Activated CD4-positive, alpha-beta memory T cell treated with anti-CD3 and anti-CD28 coated beads, Interleukin-2, amount 10 ng/mL, durations not matched to agents 7 days and 5 days (primary cell): Measurements from ENCODE around the gene GART. TPM values are rescaled to one million over a fixed set of nuclear protein-coding genes. Genes with fewer than 3 reads are reported as not detected.

Source experiments
- CTCF ChIA-PET: fragments of 350-600 bp; sonication (Branson Sonifier 250); formaldehyde crosslinking; loops from one replicate; lab custom pipeline; 2021; ENCODE audit warnings: antibody characterized with exemption, inconsistent platforms; lab: Charles Lee
- POLR2A ChIA-PET: fragments of 350-600 bp; sonication (Branson Sonifier 250); formaldehyde crosslinking; loops from one replicate; lab custom pipeline; 2021; ENCODE audit warnings: antibody characterized with exemption; lab: Charles Lee
- DNase-seq: peaks from one replicate; pipeline ENCODE4 v3.0.0-alpha.2; 2020
- H3K27ac Mint-ChIP-seq: one replicate; pipeline ENCODE4 v1.8.0; 2021; ENCODE audit warnings: mild to moderate bottlenecking, mixed read lengths
- H3K27me3 Mint-ChIP-seq: one replicate; pipeline ENCODE4 v1.8.0; 2021; ENCODE audit warnings: mixed read lengths
- H3K36me3 Mint-ChIP-seq: one replicate; pipeline ENCODE4 v1.8.0; 2021; ENCODE audit warnings: low read depth, mixed read lengths
- H3K4me1 Mint-ChIP-seq: one replicate; pipeline ENCODE4 v1.8.0; 2021; ENCODE audit warnings: mixed read lengths
- H3K4me3 Mint-ChIP-seq: one replicate; pipeline ENCODE4 v1.8.0; 2021; ENCODE audit warnings: mild to moderate bottlenecking, mixed read lengths
- H3K9me3 Mint-ChIP-seq: one replicate; pipeline ENCODE4 v1.8.0; 2021; ENCODE audit warnings: mixed read lengths
- total RNA-seq, 2 experiments: library from RNA; stranded (reverse); gene quantifications; one replicate each; pipeline ENCODE4 v1.2.3, GENCODE V29; 2021

GART gene
- total RNA-seq, 2 experiments from 2014 or later = 108 to 111 TPM

DNA sequence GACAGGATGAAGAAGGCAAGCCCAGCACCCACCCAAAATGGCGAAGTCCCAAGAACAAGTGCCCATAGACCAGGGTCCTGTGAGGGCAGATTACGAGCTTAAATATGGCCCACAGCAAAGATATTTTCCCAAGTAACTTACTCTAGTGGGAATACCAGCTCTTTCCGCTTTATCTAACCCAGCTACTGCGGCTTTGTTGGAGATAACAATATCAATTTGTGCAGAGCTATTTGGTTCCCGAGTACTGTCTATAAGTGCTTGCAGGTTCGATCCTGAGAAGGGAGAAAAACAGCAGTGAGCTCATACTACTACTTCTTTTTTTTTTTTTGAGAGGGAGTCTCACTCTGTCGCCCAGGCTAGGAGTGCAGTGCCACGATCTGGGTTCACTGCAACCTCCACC, 36.1 kb downstream of the GART start:
- Mint-ChIP-seq H3K9me3 (no peaks in the 10 kb centered on the region), H3K4me3 (no peak overlapping the region), H3K27me3 (no peaks in the 10 kb centered on the region), H3K27ac (no peak overlapping the region), H3K36me3 (peaks cover 71% of the 10 kb centered on the region), H3K4me1 (no peaks in the 10 kb centered on the region)
- no peak for DNase-seq
- POLR2A ChIA-PET = no interaction called here
- CTCF ChIA-PET = interaction anchor here (0.8 to 1.3 kb wide), 2 partner anchors 15 to 27 kb away, joined by 3 read pairs; no protein-coding TSS in a partner anchor

- H3K36me3 Mint-ChIP-seq = no peaks in the 10 kb centered on the region
- ChIA-PET POLR2A (interaction anchor here (0.6 to 1.1 kb wide), 2 partner anchors 9 to 84 kb away, joined by 3 to 4 read pairs; no protein-coding TSS in a partner anchor), CTCF (interaction anchor here (1.0 kb wide), 2 partner anchors 24 to 109 kb away, joined by 3 read pairs; no protein-coding TSS in a partner anchor)
- H3K9me3 Mint-ChIP-seq = no peaks in the 10 kb centered on the region
- H3K27ac Mint-ChIP-seq = no peak overlapping the region
- no peak overlapping the region for H3K4me3 Mint-ChIP-seq
- DNase-seq = no peak
- peaks cover 5% of the 10 kb centered on the region for H3K4me1 Mint-ChIP-seq
- H3K27me3 Mint-ChIP-seq = peaks cover 14% of the 10 kb centered on the region
Measured at GRCh38 chr21:33496345-33496744, 45.6 kb downstream of the GART start.

DNA sequence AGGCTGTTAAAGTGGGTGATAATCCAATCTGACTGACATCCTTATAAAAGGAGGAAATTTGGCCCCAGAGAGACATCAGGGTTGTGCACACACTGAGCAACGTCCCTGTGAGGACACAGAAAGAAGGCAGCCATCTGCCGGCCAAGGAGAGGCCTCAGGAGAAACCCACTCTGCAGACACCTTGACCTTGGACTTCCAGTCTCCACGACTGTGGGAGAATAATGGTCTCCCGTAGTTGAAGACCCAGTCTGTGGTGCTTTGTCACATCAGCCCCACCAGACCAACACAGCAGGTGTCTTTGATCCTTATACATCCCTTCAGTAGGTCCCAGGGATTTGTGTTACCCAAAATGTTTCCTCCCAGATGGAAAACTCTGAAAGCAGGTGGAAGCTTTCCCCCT, 46.2 kb downstream of the GART start:
- Mint-ChIP-seq H3K27me3 (peaks cover 14% of the 10 kb centered on the region), H3K9me3 (no peaks in the 10 kb centered on the region), H3K27ac (no peak overlapping the region), H3K4me3 (no peak overlapping the region), H3K36me3 (no peaks in the 10 kb centered on the region), H3K4me1 (peaks cover 9% of the 10 kb centered on the region)
- CTCF ChIA-PET = interaction anchor here (1.0 to 1.2 kb wide), 3 partner anchors 16 to 110 kb away, joined by 3 read pairs; partner anchors contain the start of gene TMEM50B
- no peak for DNase-seq
- POLR2A ChIA-PET = interaction anchor here (1.1 kb wide), 1 partner anchor 8 kb away, joined by 4 read pairs; no protein-coding TSS in a partner anchor

- DNase-seq = no peak
- no peaks in the 10 kb centered on the region for H3K9me3 Mint-ChIP-seq
- POLR2A ChIA-PET = no interaction called here
- H3K27me3 Mint-ChIP-seq = peaks cover 18% of the 10 kb centered on the region
- peak overlapping the region; percentile 52 for H3K4me3 Mint-ChIP-seq
- H3K36me3 Mint-ChIP-seq = no peaks in the 10 kb centered on the region
- CTCF ChIA-PET = no interaction called here
- H3K4me1 Mint-ChIP-seq = peaks cover 10% of the 10 kb centered on the region
- no peak overlapping the region for H3K27ac Mint-ChIP-seq
Measured at GRCh38 chr21:33493756-33494155, 48.2 kb downstream of the GART start.

GRCh38 chr21:33492571-33492970, 49.3 kb downstream of the GART start:
- ChIA-PET CTCF (interaction anchor here (1.6 kb wide), 1 partner anchor 114 kb away, joined by 6 read pairs; no protein-coding TSS in a partner anchor), POLR2A (interaction anchor here (3.0 kb wide), 1 partner anchor 13 kb away, joined by 53 read pairs; the partner anchor contains the start of gene TMEM50B)
- DNase-seq = no peak
- Mint-ChIP-seq H3K27me3 (peaks cover 21% of the 10 kb centered on the region), H3K4me1 (peaks cover 10% of the 10 kb centered on the region), H3K9me3 (no peaks in the 10 kb centered on the region), H3K27ac (no peak overlapping the region), H3K4me3 (peak overlapping the region; percentile 17), H3K36me3 (no peaks in the 10 kb centered on the region)

DNA sequence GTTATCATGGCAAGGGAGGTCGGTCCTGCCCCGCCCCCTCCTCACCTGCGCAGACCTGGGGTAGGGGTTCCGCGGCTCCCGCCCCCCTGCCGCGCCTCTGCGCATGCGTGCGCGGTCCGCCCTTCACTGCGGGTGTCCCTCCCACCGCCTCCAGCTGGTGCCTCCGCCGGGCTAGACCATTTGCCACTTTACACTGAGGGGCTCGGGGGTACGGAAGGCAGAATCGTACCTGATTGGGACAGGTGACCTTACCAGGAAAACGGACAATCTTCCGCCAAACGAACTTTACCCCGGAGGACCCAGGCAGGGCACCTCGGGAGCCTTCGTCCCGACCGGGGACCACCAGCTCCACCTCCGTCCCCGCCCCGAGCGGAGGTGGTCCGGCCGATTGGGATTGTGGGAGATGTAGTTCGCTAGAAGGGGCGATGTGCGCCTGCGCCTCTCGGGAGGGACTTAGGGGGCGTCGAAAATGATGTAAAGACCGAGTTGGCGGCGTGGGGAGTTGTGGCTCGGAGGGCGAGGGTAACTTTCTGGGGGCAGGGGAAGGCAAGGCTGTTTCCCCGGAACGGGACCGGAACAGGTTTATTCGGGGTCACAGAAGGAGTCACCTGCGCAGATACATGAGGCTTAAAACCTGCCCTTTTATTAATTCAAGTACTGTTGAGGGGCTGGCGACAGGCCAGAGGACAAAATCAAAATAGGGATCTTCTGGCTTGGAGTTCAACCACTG, 50.4 kb downstream of the GART start, which contains the start of gene DNAJC28:
DNAJC28 (minus strand) TSS at position 344 of the 730 bp plus-strand sequence. CDS start 2,323 bp downstream, outside the sequence.
- ChIA-PET POLR2A (interaction anchor here (0.7 to 3.0 kb wide), 8 partner anchors 10 to 130 kb away, joined by 3 to 53 read pairs (median 4); partner anchors contain the start of genes DONSON, GART, SON and TMEM50B), CTCF (interaction anchor here (1.0 to 2.8 kb wide), 4 partner anchors 12 to 117 kb away, joined by 3 to 13 read pairs (median 4); partner anchors contain the start of gene TMEM50B)
- H3K9me3 Mint-ChIP-seq = no peaks in the 10 kb centered on the region
- peak; percentile 92 for DNase-seq
- H3K27me3 Mint-ChIP-seq = peaks cover 21% of the 10 kb centered on the region
- peaks cover 10% of the 10 kb centered on the region for H3K4me1 Mint-ChIP-seq
- no peaks in the 10 kb centered on the region for H3K36me3 Mint-ChIP-seq
- H3K27ac Mint-ChIP-seq = peak within 1 kb of the TSS; percentile 59
- H3K4me3 Mint-ChIP-seq = peak within 1 kb of the TSS; percentile 95

- peaks cover 10% of the 10 kb centered on the region for H3K4me1 Mint-ChIP-seq
- H3K36me3 Mint-ChIP-seq = no peaks in the 10 kb centered on the region
- peaks cover 17% of the 10 kb centered on the region for H3K27me3 Mint-ChIP-seq
- H3K4me3 Mint-ChIP-seq = peak overlapping the region; percentile 95
- ChIA-PET POLR2A (interaction anchor here (0.8 to 3.0 kb wide), 7 partner anchors 9 to 130 kb away, joined by 3 to 53 read pairs (median 5); partner anchors contain the start of genes DONSON, GART, SON and TMEM50B), CTCF (interaction anchor here (0.7 to 2.8 kb wide), 5 partner anchors 11 to 118 kb away, joined by 3 to 13 read pairs (median 3); partner anchors contain the start of gene TMEM50B)
- no peaks in the 10 kb centered on the region for H3K9me3 Mint-ChIP-seq
- peak overlapping the region; percentile 40 for H3K27ac Mint-ChIP-seq
- no peak for DNase-seq
Measured at GRCh38 chr21:33490991-33491372, 50.9 kb downstream of the GART start.

- Mint-ChIP-seq H3K36me3 (no peaks in the 10 kb centered on the region), H3K4me1 (peaks cover 10% of the 10 kb centered on the region), H3K27me3 (peaks cover 7% of the 10 kb centered on the region), H3K27ac (no peak overlapping the region), H3K4me3 (no peak overlapping the region), H3K9me3 (no peaks in the 10 kb centered on the region)
- ChIA-PET CTCF (no interaction called here), POLR2A (interaction anchor here (1.4 kb wide), 1 partner anchor 9 kb away, joined by 4 read pairs; the partner anchor contains the start of gene TMEM50B)
- no peak for DNase-seq
Measured at GRCh38 chr21:33488936-33489335, 53.0 kb downstream of the GART start.

DNA sequence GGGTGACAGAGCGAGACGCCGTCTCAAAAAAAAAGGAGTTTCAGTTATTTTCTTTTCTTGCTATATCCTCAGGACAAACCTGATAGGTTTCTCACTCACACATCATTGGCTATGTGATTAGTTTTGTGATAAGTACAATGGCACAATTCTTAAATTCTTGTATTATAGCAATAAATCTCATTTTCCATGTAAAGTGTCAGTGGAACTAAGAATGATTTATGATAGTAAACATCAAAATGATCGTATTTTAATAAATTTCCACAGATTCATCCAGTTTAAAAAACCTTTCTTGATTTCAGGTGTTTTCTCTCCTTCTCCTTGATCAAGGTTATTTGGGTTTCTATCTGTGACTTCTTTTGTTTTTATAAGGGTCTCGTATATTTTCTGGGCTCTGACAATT, 53.9 kb downstream of the GART start:
- POLR2A ChIA-PET = interaction anchor here (1.4 kb wide), 2 partner anchors 8 kb away, joined by 4 read pairs; partner anchors contain the start of gene TMEM50B
- peaks cover 7% of the 10 kb centered on the region for H3K27me3 Mint-ChIP-seq
- CTCF ChIA-PET = no interaction called here
- H3K36me3 Mint-ChIP-seq = no peaks in the 10 kb centered on the region
- H3K27ac Mint-ChIP-seq = no peak overlapping the region
- no peak overlapping the region for H3K4me3 Mint-ChIP-seq
- no peaks in the 10 kb centered on the region for H3K9me3 Mint-ChIP-seq
- peaks cover 10% of the 10 kb centered on the region for H3K4me1 Mint-ChIP-seq
- no peak for DNase-seq

GRCh38 chr21:33481314-33481943, 60.5 kb downstream of the GART start:
- Mint-ChIP-seq H3K4me3 (no peak overlapping the region), H3K36me3 (no peaks in the 10 kb centered on the region), H3K27ac (no peak overlapping the region), H3K9me3 (no peaks in the 10 kb centered on the region), H3K4me1 (peaks cover 21% of the 10 kb centered on the region), H3K27me3 (peaks cover 4% of the 10 kb centered on the region)
- ChIA-PET POLR2A (interaction anchor here (0.9 to 3.7 kb wide), 5 partner anchors 10 to 107 kb away, joined by 3 to 53 read pairs (median 5); partner anchors contain the start of genes DNAJC28 and DONSON), CTCF (interaction anchor here (1.6 kb wide), 1 partner anchor 63 kb away, joined by 4 read pairs; no protein-coding TSS in a partner anchor)
- no peak for DNase-seq

GRCh38 chr21:33480481-33481103, 61.3 kb downstream of the GART start:
- Mint-ChIP-seq H3K4me3 (peak overlapping the region; percentile 90), H3K27ac (peak overlapping the region; percentile 81), H3K9me3 (no peaks in the 10 kb centered on the region), H3K4me1 (peaks cover 21% of the 10 kb centered on the region), H3K36me3 (no peaks in the 10 kb centered on the region), H3K27me3 (peaks cover 4% of the 10 kb centered on the region)
- POLR2A ChIA-PET = interaction anchor here (0.8 to 3.7 kb wide), 23 partner anchors 8 to 294 kb away, joined by 3 to 53 read pairs (median 5); partner anchors contain the start of genes DNAJC28, DONSON, GART and IFNAR1
- CTCF ChIA-PET = interaction anchor here (0.5 to 2.3 kb wide), 10 partner anchors 10 to 126 kb away, joined by 3 to 19 read pairs (median 4); partner anchors contain the start of gene DNAJC28
- no peak for DNase-seq
